ENCODE results near the gene AFAP1L2. TPM values are rescaled to one million over a fixed set of nuclear protein-coding genes. Genes with fewer than 3 reads are reported as not detected.

AFAP1L2 gene
- total RNA-seq, 1 donor from 2014 or later: 4.8 TPM

DNA sequence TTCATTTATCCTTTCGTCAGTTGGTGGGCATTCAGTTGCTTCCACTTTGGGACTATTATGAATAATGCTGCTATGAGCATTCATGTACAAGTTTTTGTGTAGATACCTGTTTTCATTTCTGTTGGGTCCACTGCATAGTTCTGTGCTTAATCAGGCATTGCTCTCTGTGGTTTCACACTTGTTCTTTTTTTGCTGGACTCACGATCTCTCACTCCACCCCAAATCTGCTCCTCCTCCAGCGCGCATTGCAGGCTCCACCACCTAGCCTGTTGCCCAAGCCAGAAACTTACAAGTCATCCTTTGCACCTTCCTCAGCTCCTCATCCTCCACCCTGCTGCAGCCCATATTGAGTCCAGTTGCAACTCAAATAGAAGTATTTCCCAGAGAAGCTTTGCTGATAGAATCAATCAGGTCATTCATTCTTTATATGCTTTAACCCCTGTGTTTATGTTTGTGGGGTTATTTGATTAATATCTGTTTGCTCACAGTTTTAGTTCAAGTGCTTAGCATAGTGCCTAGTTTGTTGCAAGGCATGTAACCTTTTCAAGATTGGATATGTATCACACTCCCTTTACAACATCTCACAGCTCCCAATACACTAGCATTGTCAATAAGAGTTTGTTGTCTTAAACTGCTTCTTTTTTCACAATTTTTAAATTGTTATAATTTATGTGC lies 16.6 kb upstream of the AFAP1L2 start:
- Histone ChIP-seq H3K9ac (no peak overlapping the region), H3K9me3 (ENCODE audit: low read depth) (no peaks in the 10 kb centered on the region), H3K4me2 (no peak overlapping the region), H3F3A (ENCODE audit: low read depth) (no peaks in the 10 kb centered on the region), H2AFZ (replicated peaks) (no peak overlapping the region), H3K4me3 (no peak overlapping the region), H3K27me3 (no peaks in the 10 kb centered on the region), H3K27ac (no peak overlapping the region), H3K79me2 (ENCODE audit: low read depth) (no peaks in the 10 kb centered on the region), H3K36me3 (no peaks in the 10 kb centered on the region), H4K20me1 (ENCODE audit: low read depth) (no peaks in the 10 kb centered on the region), H3K4me1 (peaks cover 5% of the 10 kb centered on the region)
- TF ChIP-seq EZH2 (IDR thresholded peaks at IDR 0.05) (no peak), EZH2phosphoT487 (IDR thresholded peaks at IDR 0.05) (no peak)
- TF ChIP-seq, protein P1, sequence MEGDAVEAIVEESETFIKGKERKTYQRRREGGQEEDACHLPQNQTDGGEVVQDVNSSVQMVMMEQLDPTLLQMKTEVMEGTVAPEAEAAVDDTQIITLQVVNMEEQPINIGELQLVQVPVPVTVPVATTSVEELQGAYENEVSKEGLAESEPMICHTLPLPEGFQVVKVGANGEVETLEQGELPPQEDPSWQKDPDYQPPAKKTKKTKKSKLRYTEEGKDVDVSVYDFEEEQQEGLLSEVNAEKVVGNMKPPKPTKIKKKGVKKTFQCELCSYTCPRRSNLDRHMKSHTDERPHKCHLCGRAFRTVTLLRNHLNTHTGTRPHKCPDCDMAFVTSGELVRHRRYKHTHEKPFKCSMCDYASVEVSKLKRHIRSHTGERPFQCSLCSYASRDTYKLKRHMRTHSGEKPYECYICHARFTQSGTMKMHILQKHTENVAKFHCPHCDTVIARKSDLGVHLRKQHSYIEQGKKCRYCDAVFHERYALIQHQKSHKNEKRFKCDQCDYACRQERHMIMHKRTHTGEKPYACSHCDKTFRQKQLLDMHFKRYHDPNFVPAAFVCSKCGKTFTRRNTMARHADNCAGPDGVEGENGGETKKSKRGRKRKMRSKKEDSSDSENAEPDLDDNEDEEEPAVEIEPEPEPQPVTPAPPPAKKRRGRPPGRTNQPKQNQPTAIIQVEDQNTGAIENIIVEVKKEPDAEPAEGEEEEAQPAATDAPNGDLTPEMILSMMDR (IDR thresholded peaks at IDR 0.05): no peak
- Mint-ChIP-seq H3K4me3 (no peak overlapping the region), H3K4me1 (no peaks in the 10 kb centered on the region), H3K27me3 (ENCODE audit: insufficient read depth, low read depth) (no peaks in the 10 kb centered on the region), H3K27ac (no peak overlapping the region), H3K36me3 (no peaks in the 10 kb centered on the region), H3K9me3 (peaks cover 11% of the 10 kb centered on the region)
- no peak for DNase-seq (ENCODE audit: low spot score)

- no peak overlapping the region for H3K27ac Mint-ChIP-seq
- no peak overlapping the region for H3K4me3 Mint-ChIP-seq
- Histone ChIP-seq H3K4me1 (no peaks in the 10 kb centered on the region), H3K36me3 (no peaks in the 10 kb centered on the region), H3K27ac (no peak overlapping the region), H3K4me3 (no peak overlapping the region), H3K9ac (no peak overlapping the region), H2AFZ (replicated peaks) (no peak overlapping the region), H3K79me2 (ENCODE audit: low read depth) (no peaks in the 10 kb centered on the region), H3K9me3 (ENCODE audit: low read depth) (no peaks in the 10 kb centered on the region), H3F3A (ENCODE audit: low read depth) (no peaks in the 10 kb centered on the region), H3K27me3 (no peaks in the 10 kb centered on the region), H4K20me1 (ENCODE audit: low read depth) (no peaks in the 10 kb centered on the region), H3K4me2 (no peak overlapping the region)
- TF ChIP-seq EZH2 (IDR thresholded peaks at IDR 0.05): no peak
- TF ChIP-seq EZH2phosphoT487 (IDR thresholded peaks at IDR 0.05): no peak
- TF ChIP-seq, protein P1 (IDR thresholded peaks at IDR 0.05): no peak
- no peaks in the 10 kb centered on the region for H3K27me3 Mint-ChIP-seq (ENCODE audit: insufficient read depth, low read depth)
- peaks cover 11% of the 10 kb centered on the region for H3K9me3 Mint-ChIP-seq
- no peaks in the 10 kb centered on the region for H3K4me1 Mint-ChIP-seq
- H3K36me3 Mint-ChIP-seq: no peaks in the 10 kb centered on the region
- no peak for DNase-seq (ENCODE audit: low spot score)
These were observed 13.8 kb upstream of the AFAP1L2 start for GRCh38 chr10:114418109-114418508.

GRCh38 chr10:114412907-114413797 lies 8.8 kb upstream of the AFAP1L2 start:
- Mint-ChIP-seq H3K4me1 (peaks cover 20% of the 10 kb centered on the region), H3K27ac (no peak overlapping the region), H3K36me3 (no peaks in the 10 kb centered on the region), H3K9me3 (peaks cover 4% of the 10 kb centered on the region), H3K4me3 (no peak overlapping the region), H3K27me3 (ENCODE audit: insufficient read depth, low read depth) (peaks cover 7% of the 10 kb centered on the region)
- Histone ChIP-seq H3F3A (ENCODE audit: low read depth) (no peaks in the 10 kb centered on the region), H3K4me2 (no peak overlapping the region), H4K20me1 (ENCODE audit: low read depth) (no peaks in the 10 kb centered on the region), H2AFZ (replicated peaks) (no peak overlapping the region), H3K4me3 (no peak overlapping the region), H3K27ac (no peak overlapping the region), H3K9ac (no peak overlapping the region), H3K9me3 (ENCODE audit: low read depth) (no peaks in the 10 kb centered on the region), H3K36me3 (no peaks in the 10 kb centered on the region), H3K27me3 (no peaks in the 10 kb centered on the region), H3K79me2 (ENCODE audit: low read depth) (no peaks in the 10 kb centered on the region), H3K4me1 (peaks cover 13% of the 10 kb centered on the region)
- DNase-seq (ENCODE audit: low spot score): no peak
- no peak for TF ChIP-seq EZH2 (IDR thresholded peaks at IDR 0.05)
- TF ChIP-seq EZH2phosphoT487 (IDR thresholded peaks at IDR 0.05): no peak
- TF ChIP-seq, protein P1 (IDR thresholded peaks at IDR 0.05): no peak

Data from neural progenitor cell (in vitro differentiated cells).